Measurements from ENCODE around the gene RAD51B.

- TF ChIP-seq, protein P1, sequence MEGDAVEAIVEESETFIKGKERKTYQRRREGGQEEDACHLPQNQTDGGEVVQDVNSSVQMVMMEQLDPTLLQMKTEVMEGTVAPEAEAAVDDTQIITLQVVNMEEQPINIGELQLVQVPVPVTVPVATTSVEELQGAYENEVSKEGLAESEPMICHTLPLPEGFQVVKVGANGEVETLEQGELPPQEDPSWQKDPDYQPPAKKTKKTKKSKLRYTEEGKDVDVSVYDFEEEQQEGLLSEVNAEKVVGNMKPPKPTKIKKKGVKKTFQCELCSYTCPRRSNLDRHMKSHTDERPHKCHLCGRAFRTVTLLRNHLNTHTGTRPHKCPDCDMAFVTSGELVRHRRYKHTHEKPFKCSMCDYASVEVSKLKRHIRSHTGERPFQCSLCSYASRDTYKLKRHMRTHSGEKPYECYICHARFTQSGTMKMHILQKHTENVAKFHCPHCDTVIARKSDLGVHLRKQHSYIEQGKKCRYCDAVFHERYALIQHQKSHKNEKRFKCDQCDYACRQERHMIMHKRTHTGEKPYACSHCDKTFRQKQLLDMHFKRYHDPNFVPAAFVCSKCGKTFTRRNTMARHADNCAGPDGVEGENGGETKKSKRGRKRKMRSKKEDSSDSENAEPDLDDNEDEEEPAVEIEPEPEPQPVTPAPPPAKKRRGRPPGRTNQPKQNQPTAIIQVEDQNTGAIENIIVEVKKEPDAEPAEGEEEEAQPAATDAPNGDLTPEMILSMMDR (optimal IDR thresholded peaks at IDR 0.05 in 1 of 3, IDR thresholded peaks at IDR 0.05 in 1 of 3, conservative IDR thresholded peaks at IDR 0.05 in 1 of 3; ENCODE audit: extremely low read depth in 1 of 3, insufficient read depth in 2 of 3, low read length in 3 of 3), result no peak
- no peak for TF ChIP-seq EZH2 (IDR thresholded peaks at IDR 0.05; ENCODE audit: low read length)
Observed at GRCh38 chr14:68739701-68740100, 920.1 kb downstream of the RAD51B start.

Measured in keratinocyte (primary cell).